PFSK-1 (cell line): ENCODE results near the gene PCK2.

ENCODE experiments used
- FOXP2 ChIP-seq: optimal IDR thresholded peaks from 2 replicates; pipeline ENCODE3; 2011; ENCODE audit warnings: borderline replicate concordance, control low read depth, inconsistent platforms; ENCODE audit not compliant: insufficient read depth; ENCODE audit errors: extremely low read length, extremely low read depth
- POLR2AphosphoS5 ChIP-seq: IDR thresholded peaks from 2 replicates; pipeline ENCODE4 v1.6.1; 2012; ENCODE audit warnings: low read depth, mild to moderate bottlenecking, control low read depth, low read length, moderate library complexity
- SIN3A ChIP-seq: IDR thresholded peaks from 2 replicates; pipeline ENCODE4 v1.6.1; 2012; ENCODE audit warnings: mild to moderate bottlenecking, low read length, moderate library complexity, borderline replicate concordance; ENCODE audit not compliant: insufficient read depth
- TAF1 ChIP-seq: IDR thresholded peaks from 2 replicates; pipeline ENCODE4 v1.6.1; 2012; ENCODE audit warnings: low read length, control low read depth, borderline replicate concordance; ENCODE audit not compliant: insufficient read depth
- TF ChIP-seq, protein P1 (sequence below), 2 experiments: IDR thresholded peaks; 2 replicates each; pipeline versions ENCODE4 v1.6.1 to v1.8.0; 2011 to 2012; ENCODE audit warnings: low read depth in 2 of 2, low read length in 2 of 2, control low read depth in 1 of 2, inconsistent platforms in 1 of 2, mild to moderate bottlenecking in 1 of 2, moderate library complexity in 1 of 2; ENCODE audit not compliant: insufficient read depth in 1 of 2

PCK2 gene

DNA sequence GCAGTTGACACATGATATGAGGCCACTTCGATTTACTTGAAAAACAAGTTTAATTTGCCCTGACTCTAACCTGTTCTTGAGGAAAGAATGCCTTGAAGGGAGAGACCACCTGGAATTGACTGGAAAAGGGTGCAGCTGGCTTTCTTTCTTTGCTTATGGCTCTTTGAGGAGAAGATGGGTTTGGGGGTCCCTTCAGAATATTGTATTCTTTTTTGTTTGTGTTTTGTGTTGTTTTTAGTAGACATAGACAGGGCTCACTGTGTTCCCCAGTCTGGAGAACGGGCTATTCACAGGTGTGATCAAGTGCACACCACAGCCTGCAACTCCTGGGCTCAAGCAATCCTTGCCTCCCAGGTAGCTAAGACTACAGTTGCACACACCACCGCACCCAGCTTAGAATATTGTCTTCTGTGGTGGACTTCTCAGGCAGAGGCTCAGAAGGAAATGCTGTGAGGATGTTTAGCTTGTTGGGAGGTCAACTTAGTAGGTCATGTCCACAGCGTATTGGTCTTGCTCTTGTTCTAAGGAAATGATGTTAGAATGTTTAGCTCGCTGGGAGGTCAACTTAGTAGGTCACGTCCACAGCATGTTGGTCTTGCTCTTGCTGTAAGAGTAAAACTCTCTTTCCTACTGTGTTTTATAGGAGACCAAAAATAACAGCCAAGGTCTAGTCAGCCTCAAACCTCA, 22.2 kb downstream of the PCK2 start:
- TF ChIP-seq TAF1 = no peak
- TF ChIP-seq, protein P1, sequence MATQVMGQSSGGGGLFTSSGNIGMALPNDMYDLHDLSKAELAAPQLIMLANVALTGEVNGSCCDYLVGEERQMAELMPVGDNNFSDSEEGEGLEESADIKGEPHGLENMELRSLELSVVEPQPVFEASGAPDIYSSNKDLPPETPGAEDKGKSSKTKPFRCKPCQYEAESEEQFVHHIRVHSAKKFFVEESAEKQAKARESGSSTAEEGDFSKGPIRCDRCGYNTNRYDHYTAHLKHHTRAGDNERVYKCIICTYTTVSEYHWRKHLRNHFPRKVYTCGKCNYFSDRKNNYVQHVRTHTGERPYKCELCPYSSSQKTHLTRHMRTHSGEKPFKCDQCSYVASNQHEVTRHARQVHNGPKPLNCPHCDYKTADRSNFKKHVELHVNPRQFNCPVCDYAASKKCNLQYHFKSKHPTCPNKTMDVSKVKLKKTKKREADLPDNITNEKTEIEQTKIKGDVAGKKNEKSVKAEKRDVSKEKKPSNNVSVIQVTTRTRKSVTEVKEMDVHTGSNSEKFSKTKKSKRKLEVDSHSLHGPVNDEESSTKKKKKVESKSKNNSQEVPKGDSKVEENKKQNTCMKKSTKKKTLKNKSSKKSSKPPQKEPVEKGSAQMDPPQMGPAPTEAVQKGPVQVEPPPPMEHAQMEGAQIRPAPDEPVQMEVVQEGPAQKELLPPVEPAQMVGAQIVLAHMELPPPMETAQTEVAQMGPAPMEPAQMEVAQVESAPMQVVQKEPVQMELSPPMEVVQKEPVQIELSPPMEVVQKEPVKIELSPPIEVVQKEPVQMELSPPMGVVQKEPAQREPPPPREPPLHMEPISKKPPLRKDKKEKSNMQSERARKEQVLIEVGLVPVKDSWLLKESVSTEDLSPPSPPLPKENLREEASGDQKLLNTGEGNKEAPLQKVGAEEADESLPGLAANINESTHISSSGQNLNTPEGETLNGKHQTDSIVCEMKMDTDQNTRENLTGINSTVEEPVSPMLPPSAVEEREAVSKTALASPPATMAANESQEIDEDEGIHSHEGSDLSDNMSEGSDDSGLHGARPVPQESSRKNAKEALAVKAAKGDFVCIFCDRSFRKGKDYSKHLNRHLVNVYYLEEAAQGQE (IDR thresholded peaks at IDR 0.05; ENCODE audit: insufficient read depth in 1 of 2, low read depth in 2 of 2, low read length in 2 of 2) = no peak
- TF ChIP-seq POLR2AphosphoS5 = no peak
- no peak for TF ChIP-seq SIN3A
- no peak for TF ChIP-seq FOXP2

DNA sequence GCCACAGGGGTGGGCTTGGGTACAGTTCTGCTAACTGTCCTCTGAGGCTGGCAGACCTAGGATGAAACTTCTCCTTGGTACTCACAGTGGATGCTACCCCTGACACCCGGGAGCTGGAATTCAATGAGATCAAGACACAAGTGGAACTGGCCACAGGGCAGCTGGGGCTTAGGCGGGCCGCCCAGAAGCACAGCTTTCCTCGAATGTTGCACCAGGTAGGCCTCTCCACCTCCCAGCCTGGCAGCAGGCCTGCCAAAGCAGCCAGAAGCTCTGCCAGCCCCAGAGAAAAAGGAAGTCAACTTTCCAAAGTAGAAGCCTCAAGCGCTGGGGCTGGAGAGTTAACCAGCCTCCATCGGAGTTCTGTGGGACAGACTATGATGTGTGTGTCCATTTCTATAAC, 23.1 kb downstream of the PCK2 start:
- TF ChIP-seq SIN3A (no peak), FOXP2 (no peak), TAF1 (no peak), POLR2AphosphoS5 (no peak)
- TF ChIP-seq, protein P1 (IDR thresholded peaks at IDR 0.05; ENCODE audit: insufficient read depth in 1 of 2, low read depth in 2 of 2, low read length in 2 of 2) = no peak

DNA sequence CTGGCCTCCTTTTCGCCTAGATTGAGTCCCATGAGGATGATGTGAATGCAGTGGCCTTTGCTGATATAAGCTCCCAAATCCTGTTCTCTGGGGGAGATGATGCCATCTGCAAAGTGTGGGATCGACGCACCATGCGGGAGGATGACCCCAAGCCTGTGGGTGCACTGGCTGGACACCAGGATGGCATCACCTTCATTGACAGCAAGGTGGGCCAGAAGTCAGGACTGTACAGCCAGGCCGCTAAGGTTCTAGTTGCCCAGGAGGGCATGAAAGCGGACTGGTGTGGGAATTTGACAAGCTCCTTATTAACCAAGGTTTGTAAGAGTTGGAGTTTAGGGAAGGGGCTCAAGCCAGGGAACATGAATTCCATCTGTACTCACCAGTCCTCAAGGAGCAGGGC, 25.6 kb downstream of the PCK2 start:
- no peak for TF ChIP-seq SIN3A

DNA sequence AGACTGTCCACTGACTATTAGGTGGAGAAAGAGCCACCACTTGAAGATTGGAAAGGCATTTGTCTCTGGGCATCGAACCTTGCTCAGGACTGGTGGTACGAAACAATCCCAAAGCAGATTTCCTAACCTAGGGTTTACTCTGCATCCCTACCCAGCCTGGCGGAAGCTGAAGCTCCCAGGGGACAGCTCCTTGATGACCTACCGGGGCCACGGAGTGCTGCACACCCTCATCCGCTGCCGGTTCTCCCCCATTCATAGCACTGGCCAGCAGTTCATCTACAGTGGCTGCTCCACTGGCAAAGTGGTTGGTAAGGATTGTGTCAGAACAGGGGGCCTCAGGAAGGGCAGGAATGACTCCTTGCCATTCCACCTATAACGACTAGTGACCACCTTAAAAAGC, 27.1 kb downstream of the PCK2 start:
- TF ChIP-seq POLR2AphosphoS5 = no peak
- no peak for TF ChIP-seq FOXP2
- TF ChIP-seq TAF1 = no peak
- TF ChIP-seq SIN3A = no peak
- TF ChIP-seq, protein P1 (IDR thresholded peaks at IDR 0.05; ENCODE audit: insufficient read depth in 1 of 2, low read depth in 2 of 2, low read length in 2 of 2) = no peak

DNA sequence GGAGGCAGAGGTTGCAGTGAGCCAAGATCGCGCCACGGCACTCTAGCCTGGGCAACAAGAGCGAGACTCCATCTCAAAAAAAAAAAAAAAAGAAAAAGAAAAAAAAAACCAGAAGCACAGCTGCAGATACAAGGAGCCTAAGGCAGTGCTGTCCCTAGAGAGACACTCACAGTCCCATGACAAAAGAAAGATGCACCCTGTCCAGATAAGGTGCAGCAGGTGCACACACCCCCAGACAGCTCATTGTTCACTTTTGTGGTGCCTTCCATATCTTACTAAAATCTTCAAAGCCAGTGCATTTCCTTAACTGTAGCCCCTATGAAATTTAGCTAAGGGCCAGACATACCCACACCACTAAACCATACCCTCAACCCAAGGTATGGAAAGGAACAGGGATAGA, 28.3 kb downstream of the PCK2 start:
- TF ChIP-seq, protein P1 (IDR thresholded peaks at IDR 0.05; ENCODE audit: insufficient read depth in 1 of 2, low read depth in 2 of 2, low read length in 2 of 2) = no peak
- TF ChIP-seq TAF1 = no peak
- no peak for TF ChIP-seq POLR2AphosphoS5
- no peak for TF ChIP-seq FOXP2
- TF ChIP-seq SIN3A = no peak
